Panc1 (cell line): ENCODE data around the gene SHLD3.

Experiments used
- POLR2AphosphoS5 ChIP-seq: IDR thresholded peaks from 2 replicates; pipeline ENCODE4 v1.6.1; 2012; ENCODE audit warnings: mild to moderate bottlenecking, low read depth, low read length, moderate library complexity
- SIN3A ChIP-seq: IDR thresholded peaks from 2 replicates; pipeline ENCODE4 v1.6.1; 2012; ENCODE audit warnings: low read depth, mild to moderate bottlenecking, low read length, moderate library complexity, borderline replicate concordance; ENCODE audit not compliant: insufficient read depth
- TCF7L2 ChIP-seq: IDR thresholded peaks from 2 replicates; pipeline ENCODE4 v1.6.1; 2011; ENCODE audit warnings: mild to moderate bottlenecking, low read depth, low read length, inconsistent platforms
- TF ChIP-seq, protein P1 (sequence below), 2 experiments: IDR thresholded peaks; 2 replicates each; pipeline ENCODE4 v1.6.1; 2011 to 2012; ENCODE audit warnings: low read depth in 2 of 2, control low read depth in 1 of 2, low read length in 1 of 2, mild to moderate bottlenecking in 1 of 2, moderate library complexity in 1 of 2; ENCODE audit not compliant: insufficient read depth in 1 of 2
- TF ChIP-seq, protein P2 (sequence below): fragments of 450-650 bp; IDR thresholded peaks from 2 replicates; pipeline ENCODE4 v1.5.1; 2017; ENCODE audit warnings: mild to moderate bottlenecking

DNA sequence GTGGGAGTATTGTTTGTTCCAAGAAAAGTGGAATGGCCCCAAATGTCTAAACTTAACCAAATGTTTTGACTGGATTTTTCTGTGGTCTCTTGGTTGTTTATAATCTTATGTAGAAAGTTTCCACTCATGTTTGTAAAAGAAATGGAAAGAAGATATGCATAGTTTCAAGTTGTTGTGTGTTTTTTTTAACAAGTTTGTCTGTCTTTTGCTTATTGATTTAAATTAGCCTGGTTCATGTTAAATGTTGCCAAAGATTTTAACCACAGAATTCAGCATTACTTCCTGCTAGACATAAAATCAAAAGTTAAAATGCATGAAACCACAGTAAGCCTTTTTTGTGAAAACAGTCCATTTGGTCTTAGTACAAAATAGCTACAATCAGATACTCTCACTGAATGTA, 47.7 kb upstream of the SHLD3 start:
- TF ChIP-seq, protein P1, sequence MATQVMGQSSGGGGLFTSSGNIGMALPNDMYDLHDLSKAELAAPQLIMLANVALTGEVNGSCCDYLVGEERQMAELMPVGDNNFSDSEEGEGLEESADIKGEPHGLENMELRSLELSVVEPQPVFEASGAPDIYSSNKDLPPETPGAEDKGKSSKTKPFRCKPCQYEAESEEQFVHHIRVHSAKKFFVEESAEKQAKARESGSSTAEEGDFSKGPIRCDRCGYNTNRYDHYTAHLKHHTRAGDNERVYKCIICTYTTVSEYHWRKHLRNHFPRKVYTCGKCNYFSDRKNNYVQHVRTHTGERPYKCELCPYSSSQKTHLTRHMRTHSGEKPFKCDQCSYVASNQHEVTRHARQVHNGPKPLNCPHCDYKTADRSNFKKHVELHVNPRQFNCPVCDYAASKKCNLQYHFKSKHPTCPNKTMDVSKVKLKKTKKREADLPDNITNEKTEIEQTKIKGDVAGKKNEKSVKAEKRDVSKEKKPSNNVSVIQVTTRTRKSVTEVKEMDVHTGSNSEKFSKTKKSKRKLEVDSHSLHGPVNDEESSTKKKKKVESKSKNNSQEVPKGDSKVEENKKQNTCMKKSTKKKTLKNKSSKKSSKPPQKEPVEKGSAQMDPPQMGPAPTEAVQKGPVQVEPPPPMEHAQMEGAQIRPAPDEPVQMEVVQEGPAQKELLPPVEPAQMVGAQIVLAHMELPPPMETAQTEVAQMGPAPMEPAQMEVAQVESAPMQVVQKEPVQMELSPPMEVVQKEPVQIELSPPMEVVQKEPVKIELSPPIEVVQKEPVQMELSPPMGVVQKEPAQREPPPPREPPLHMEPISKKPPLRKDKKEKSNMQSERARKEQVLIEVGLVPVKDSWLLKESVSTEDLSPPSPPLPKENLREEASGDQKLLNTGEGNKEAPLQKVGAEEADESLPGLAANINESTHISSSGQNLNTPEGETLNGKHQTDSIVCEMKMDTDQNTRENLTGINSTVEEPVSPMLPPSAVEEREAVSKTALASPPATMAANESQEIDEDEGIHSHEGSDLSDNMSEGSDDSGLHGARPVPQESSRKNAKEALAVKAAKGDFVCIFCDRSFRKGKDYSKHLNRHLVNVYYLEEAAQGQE (IDR thresholded peaks at IDR 0.05; ENCODE audit: insufficient read depth in 1 of 2, low read depth in 2 of 2, low read length in 1 of 2): no peak
- TF ChIP-seq, protein P2, sequence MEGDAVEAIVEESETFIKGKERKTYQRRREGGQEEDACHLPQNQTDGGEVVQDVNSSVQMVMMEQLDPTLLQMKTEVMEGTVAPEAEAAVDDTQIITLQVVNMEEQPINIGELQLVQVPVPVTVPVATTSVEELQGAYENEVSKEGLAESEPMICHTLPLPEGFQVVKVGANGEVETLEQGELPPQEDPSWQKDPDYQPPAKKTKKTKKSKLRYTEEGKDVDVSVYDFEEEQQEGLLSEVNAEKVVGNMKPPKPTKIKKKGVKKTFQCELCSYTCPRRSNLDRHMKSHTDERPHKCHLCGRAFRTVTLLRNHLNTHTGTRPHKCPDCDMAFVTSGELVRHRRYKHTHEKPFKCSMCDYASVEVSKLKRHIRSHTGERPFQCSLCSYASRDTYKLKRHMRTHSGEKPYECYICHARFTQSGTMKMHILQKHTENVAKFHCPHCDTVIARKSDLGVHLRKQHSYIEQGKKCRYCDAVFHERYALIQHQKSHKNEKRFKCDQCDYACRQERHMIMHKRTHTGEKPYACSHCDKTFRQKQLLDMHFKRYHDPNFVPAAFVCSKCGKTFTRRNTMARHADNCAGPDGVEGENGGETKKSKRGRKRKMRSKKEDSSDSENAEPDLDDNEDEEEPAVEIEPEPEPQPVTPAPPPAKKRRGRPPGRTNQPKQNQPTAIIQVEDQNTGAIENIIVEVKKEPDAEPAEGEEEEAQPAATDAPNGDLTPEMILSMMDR: no peak
- no peak for TF ChIP-seq SIN3A
- no peak for TF ChIP-seq POLR2AphosphoS5
- no peak for TF ChIP-seq TCF7L2
